HCT116 (cell line): ENCODE results near the gene CDAN1. TPM values are rescaled to one million over a fixed set of nuclear protein-coding genes. Genes with fewer than 3 reads are reported as not detected.

Experiments
- ATAC-seq: fragments of 200-7000 bp; cut with Tn5 transposase; 2 replicates; pipeline ENCODE4 v1.9.1; 2020; ENCODE audit warnings: mild to moderate bottlenecking, moderate library complexity
- BruUV-seq: library from RNA; stranded (reverse); fragments of 400-500 nt; replicated peaks from 2 replicates; lab custom pipeline; 2021; lab: Mats Ljungman, UMichigan
- CTCF ChIA-PET: fragments of 300-600 bp; sonication (Branson Sonifier 250); formaldehyde crosslinking; loops from one replicate; lab custom pipeline; 2021; ENCODE audit warnings: antibody characterized with exemption; lab: Charles Lee
- POLR2A ChIA-PET: fragments of 300-600, 350-600 bp; sonication (Branson Sonifier 250); formaldehyde crosslinking; loops from one replicate; lab custom pipeline; 2021; ENCODE audit warnings: antibody characterized with exemption; lab: Charles Lee
- RAD21 ChIA-PET, 2 experiments: fragments of 300-600 bp; sonication (Branson Sonifier 250); formaldehyde crosslinking; loops; one replicate each; lab custom pipeline; 2023; ENCODE audit warnings: low total read pairs in 2 of 2; ENCODE audit not compliant: uncharacterized antibody in 2 of 2, unreplicated experiment in 2 of 2, low non-redundant PET in 1 of 2; lab: Charles Lee
- DNase-seq: peaks from one replicate; pipeline ENCODE4 v3.0.0-alpha.2; 2010; ENCODE audit warnings: low read depth, low spot score
- H2AFZ ChIP-seq: fragments of 200-600 bp; shearing (Covaris generic), sonication (generic); 2 replicates; pipeline ENCODE4 v1.6.1; 2017; ENCODE audit warnings: low read depth, mixed run types, mixed read lengths, antibody characterized with exemption, low read length; ENCODE audit not compliant: poor library complexity, severe bottlenecking
- H3K27ac ChIP-seq: 2 replicates; pipeline ENCODE4 v1.5.1; 2012; ENCODE audit warnings: low read depth, low read length
- H3K27me3 ChIP-seq: fragments of 200-600 bp; sonication (generic); 2 replicates; pipeline ENCODE4 v1.6.1; 2016; ENCODE audit warnings: mixed run types, low read length, mixed read lengths; ENCODE audit not compliant: insufficient read depth
- H3K36me3 ChIP-seq, 2 experiments: fragments of 200-500 bp in 1 of 2; fragments of 200-600 bp in 1 of 2; sonication (Bioruptor generic) in 1 of 2; sonication (generic) in 1 of 2; 2 replicates each; pipeline versions ENCODE4 v1.5.1 to v1.6.1; 2014 to 2016; ENCODE audit warnings: low read length in 2 of 2, inconsistent platforms in 1 of 2, mixed read lengths in 1 of 2, mixed run types in 1 of 2; ENCODE audit not compliant: insufficient read depth in 2 of 2, control insufficient read depth in 1 of 2
- H3K4me1 ChIP-seq, 2 experiments: fragments of 200-600 bp in 1 of 2; sonication (generic) in 1 of 2; 2 replicates each; pipeline versions ENCODE4 v1.5.1 to v1.6.1; 2012 to 2017; ENCODE audit warnings: low read length in 2 of 2, inconsistent platforms in 1 of 2, mild to moderate bottlenecking in 1 of 2, mixed read lengths in 1 of 2, mixed run types in 1 of 2, moderate library complexity in 1 of 2; ENCODE audit not compliant: insufficient read depth in 2 of 2, control insufficient read depth in 1 of 2
- H3K4me2 ChIP-seq: fragments of 200-600 bp; sonication (generic); 2 replicates; pipeline ENCODE4 v1.6.1; 2017; ENCODE audit warnings: mixed run types, low read length, mixed read lengths
- H3K4me3 ChIP-seq, 2 experiments: fragments of 200-600 bp in 1 of 2; sonication (generic) in 1 of 2; replicated peaks in 1 of 2; 2 replicates each; pipeline ENCODE4 v1.5.1; 2011 to 2016; ENCODE audit warnings: low read length in 2 of 2, control low read depth in 1 of 2, low read depth in 1 of 2, mild to moderate bottlenecking in 1 of 2, mixed read lengths in 1 of 2, mixed run types in 1 of 2
- H3K79me2 ChIP-seq: fragments of 200-600 bp; sonication (generic); 2 replicates; pipeline ENCODE4 v1.6.1; 2017; ENCODE audit warnings: mild to moderate bottlenecking, mixed run types, low read length, moderate library complexity, mixed read lengths; ENCODE audit not compliant: insufficient read depth
- H3K9ac ChIP-seq: fragments of 200-600 bp; sonication (generic); 2 replicates; pipeline ENCODE4 v1.6.1; 2016; ENCODE audit warnings: low read length, mixed read lengths
- H3K9me2 ChIP-seq: fragments of 200-600 bp; sonication (generic), shearing (Covaris generic); 2 replicates; pipeline ENCODE4 v1.6.1; 2017; ENCODE audit warnings: mixed run types, mild to moderate bottlenecking, moderate library complexity; ENCODE audit not compliant: insufficient read depth
- H3K9me3 ChIP-seq, 2 experiments: fragments of 200-500 bp in 1 of 2; fragments of 200-600 bp in 1 of 2; sonication (Bioruptor generic) in 1 of 2; sonication (generic) in 1 of 2; 2 replicates each; pipeline ENCODE4 v1.6.1; 2014 to 2017; ENCODE audit warnings: low read length in 2 of 2, mixed read lengths in 2 of 2, inconsistent platforms in 1 of 2, low read depth in 1 of 2, mild to moderate bottlenecking in 1 of 2, mixed run types in 1 of 2, moderate library complexity in 1 of 2; ENCODE audit not compliant: control insufficient read depth in 1 of 2, insufficient read depth in 1 of 2
- H4K20me1 ChIP-seq: fragments of 200-600 bp; sonication (generic), shearing (Covaris generic); 2 replicates; pipeline ENCODE4 v1.6.1; 2017; ENCODE audit warnings: mixed run types, mild to moderate bottlenecking, moderate library complexity; ENCODE audit not compliant: insufficient read depth
- ATF3 ChIP-seq: IDR thresholded peaks from 2 replicates; pipeline ENCODE4 v1.6.1; 2012
- CBX3 ChIP-seq: IDR thresholded peaks from 2 replicates; pipeline ENCODE4 v1.6.1; 2012; ENCODE audit warnings: low read depth
- EGR1 ChIP-seq: IDR thresholded peaks from 2 replicates; pipeline ENCODE4 v1.6.1; 2012; ENCODE audit warnings: low read depth
- EZH2 ChIP-seq: fragments of 200-600 bp; sonication (generic); IDR thresholded peaks from 2 replicates; pipeline ENCODE4 v1.6.1; 2017; ENCODE audit warnings: antibody characterized with exemption, mixed run types
- EZH2phosphoT487 ChIP-seq: fragments of 200-600 bp; IDR thresholded peaks from 2 replicates; pipeline ENCODE4 v1.6.1; 2018; ENCODE audit warnings: antibody characterized with exemption, borderline replicate concordance
- FOSL1 ChIP-seq: IDR thresholded peaks from 2 replicates; pipeline ENCODE4 v1.6.1; 2012; ENCODE audit warnings: low read depth
- JUND ChIP-seq: IDR thresholded peaks from 2 replicates; pipeline ENCODE4 v1.6.1; 2012
- MAX ChIP-seq: IDR thresholded peaks from 2 replicates; pipeline ENCODE4 v1.6.1; 2012
- SRF ChIP-seq: IDR thresholded peaks from 2 replicates; pipeline ENCODE4 v1.6.1; 2012; ENCODE audit warnings: low read depth
- TCF7L2 ChIP-seq: IDR thresholded peaks from 2 replicates; pipeline ENCODE4 v1.7.0; 2011; ENCODE audit warnings: borderline replicate concordance, inconsistent platforms; ENCODE audit not compliant: insufficient read depth, insufficient read length; ENCODE audit errors: extremely low read depth
- YY1 ChIP-seq: IDR thresholded peaks from 2 replicates; pipeline ENCODE4 v1.6.1; 2011; ENCODE audit warnings: low read length, low read depth, moderate library complexity, mild to moderate bottlenecking; ENCODE audit not compliant: insufficient replicate concordance; ENCODE audit errors: extremely low read depth
- ZBTB33 ChIP-seq: IDR thresholded peaks from 2 replicates; pipeline ENCODE4 v1.6.1; 2011; ENCODE audit warnings: mild to moderate bottlenecking, low read length, moderate library complexity; ENCODE audit not compliant: insufficient replicate concordance; ENCODE audit errors: extremely low read depth
- ZFX ChIP-seq: fragments of 450-650 bp; IDR thresholded peaks from 2 replicates; pipeline ENCODE4 v1.6.1; 2017
- intact Hi-C: fragments of 100-400 bp; cut with micrococcal nuclease; formaldehyde crosslinking; loops from 2 replicates; pipeline ENCODE4 v1.10.0; 2022
- total RNA-seq: library from RNA; stranded (reverse); gene quantifications from one replicate; pipeline ENCODE4 v1.2.1, GENCODE V29; 2021; ENCODE audit not compliant: unreplicated experiment

CDAN1 gene
- total RNA-seq, 1 experiment from 2014 or later: 22.4 TPM

GRCh38 chr15:42734076-42734672, 2.8 kb downstream of the CDAN1 start:
- no peak overlapping the region for H3K27ac ChIP-seq

More at GRCh38 chr15:42734076-42734672, 2.8 kb downstream of the CDAN1 start:
- peaks cover 7% of the 10 kb centered on the region; the same call in 1 of the 2 replicates for H3K79me2 ChIP-seq
- ATAC-seq (no peak), DNase-seq (no peak)
- intact Hi-C loops: loop anchor here (10.0 kb wide), 1 partner anchor 551 kb away; no protein-coding TSS in a partner anchor
- no peaks in the 10 kb centered on the region for H3K9me3 ChIP-seq
- ChIA-PET RAD21 (no interaction called here), POLR2A (no interaction called here), CTCF (no interaction called here)
- peaks cover 12 to 16% of the 10 kb centered on the region in 2 experiments; a peak in 3 of 4 replicates for H3K4me1 ChIP-seq
- TF ChIP-seq ZBTB33 (no peak), EZH2phosphoT487 (no peak), MAX (no peak), SRF (no peak), TCF7L2 (no peak), ATF3 (no peak), ZFX (no peak), JUND (no peak), YY1 (no peak), EGR1 (no peak), FOSL1 (no peak), EZH2 (no peak), CBX3 (no peak)
- no peaks in the 10 kb centered on the region for H3K27me3 ChIP-seq
- H3K9me2 ChIP-seq: no peaks in the 10 kb centered on the region
- H4K20me1 ChIP-seq: no peaks in the 10 kb centered on the region
- no peak overlapping the region for H3K9ac ChIP-seq
- no peak overlapping the region for H3K4me2 ChIP-seq
- H3K4me3 ChIP-seq: no peak overlapping the region
- BruUV-seq: no TSS peak
- peaks cover 29 to 38% of the 10 kb centered on the region in 2 experiments for H3K36me3 ChIP-seq
- no peak overlapping the region for H2AFZ ChIP-seq
